Measurements from ENCODE around the gene NUBP2. TPM values are rescaled to one million over a fixed set of nuclear protein-coding genes. Genes with fewer than 3 reads are reported as not detected.

NUBP2 gene
- total and polyA plus RNA-seq, 10 of the 15 experiments (the other 5 are each of a cell fraction or from before 2014, with no cell fraction given) = 1.9 to 129 (median 51.7) TPM

DNA sequence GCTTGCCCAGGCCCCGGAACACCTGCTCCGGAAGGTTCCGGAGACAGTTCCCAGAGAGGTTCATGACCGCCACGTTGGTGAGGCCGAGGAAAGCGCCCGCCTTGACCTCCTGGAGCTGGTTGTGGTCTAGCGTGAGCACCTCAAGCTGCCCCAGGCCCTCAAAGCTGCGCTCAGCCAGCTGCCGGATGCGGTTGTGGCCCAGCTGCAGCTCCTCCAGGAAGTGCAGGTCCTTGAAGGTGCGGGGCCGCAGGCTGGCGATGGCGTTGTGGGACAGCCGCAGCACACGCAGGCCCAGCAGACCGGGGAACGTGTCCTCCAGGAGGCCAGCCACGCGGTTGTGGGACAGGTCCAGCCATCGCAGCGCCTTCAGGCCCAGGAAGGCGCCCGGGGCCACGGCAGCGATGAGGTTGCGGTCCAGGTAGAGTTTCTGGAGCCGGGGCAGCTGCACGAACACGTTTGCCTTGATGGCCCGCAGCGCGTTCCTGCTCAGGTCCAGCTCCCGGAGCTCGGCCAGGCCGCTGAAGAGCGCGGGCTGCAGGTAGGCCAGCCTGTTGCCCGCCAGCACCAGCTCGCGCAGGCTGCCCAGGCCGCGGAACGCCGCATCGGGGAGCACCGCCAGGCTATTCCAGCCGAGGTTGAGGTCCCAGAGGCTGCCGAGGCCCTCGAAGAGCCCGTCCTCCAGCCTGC is 8.6 kb downstream of the NUBP2 start:
- Histone ChIP-seq H3K36me3 (ENCODE audit: control insufficient read depth in 2 of 2, insufficient read depth in 2 of 2, low read length in 1 of 2) (peaks cover 0 to 12% of the 10 kb centered on the region in 2 experiments; a peak in 3 of 4 replicates), H4K20me1 (ENCODE audit: control insufficient read depth, insufficient read depth) (no peaks in the 10 kb centered on the region), H3K27me3 (replicated peaks in 1 of 2; ENCODE audit: control insufficient read depth in 2 of 2, insufficient read depth in 2 of 2, low read length in 1 of 2) (no peaks in the 10 kb centered on the region), H3K4me1 (ENCODE audit: control insufficient read depth, insufficient read depth, low read length) (no peaks in the 10 kb centered on the region), H3K9ac (ENCODE audit: control insufficient read depth, insufficient read depth, low read length) (no peak overlapping the region), H3K4me3 (no peak overlapping the region), H2AFZ (ENCODE audit: control insufficient read depth, low read depth, low read length) (no peak overlapping the region), H3K9me3 (replicated peaks; ENCODE audit: control insufficient read depth, insufficient read depth, low read length) (no peaks in the 10 kb centered on the region), H3K27ac (ENCODE audit: control insufficient read depth, insufficient read depth) (no peak overlapping the region), H3K79me2 (ENCODE audit: control insufficient read depth, insufficient read depth, low read length) (no peaks in the 10 kb centered on the region; the same call in none of the 2 replicates), H3K4me2 (ENCODE audit: control insufficient read depth, insufficient read depth) (no peak overlapping the region)
- DNase-seq (ENCODE audit: low read depth, low spot score) = no peak
- no peak for ATAC-seq
- ChIA-PET RAD21 (ENCODE audit: unreplicated experiment) (no interaction called here), POLR2A (interaction anchor here (1.0 kb wide), 1 partner anchor 15 kb away, joined by 4 read pairs; no protein-coding TSS in a partner anchor), SMC1A (ENCODE audit: uncharacterized antibody, unreplicated experiment) (no interaction called here), CTCF (no interaction called here)
- no peak for FAIRE-seq
- TF ChIP-seq REST (IDR thresholded peaks at IDR 0.05; ENCODE audit: low read depth, low read length) = no peak
- TF ChIP-seq, protein P1, sequence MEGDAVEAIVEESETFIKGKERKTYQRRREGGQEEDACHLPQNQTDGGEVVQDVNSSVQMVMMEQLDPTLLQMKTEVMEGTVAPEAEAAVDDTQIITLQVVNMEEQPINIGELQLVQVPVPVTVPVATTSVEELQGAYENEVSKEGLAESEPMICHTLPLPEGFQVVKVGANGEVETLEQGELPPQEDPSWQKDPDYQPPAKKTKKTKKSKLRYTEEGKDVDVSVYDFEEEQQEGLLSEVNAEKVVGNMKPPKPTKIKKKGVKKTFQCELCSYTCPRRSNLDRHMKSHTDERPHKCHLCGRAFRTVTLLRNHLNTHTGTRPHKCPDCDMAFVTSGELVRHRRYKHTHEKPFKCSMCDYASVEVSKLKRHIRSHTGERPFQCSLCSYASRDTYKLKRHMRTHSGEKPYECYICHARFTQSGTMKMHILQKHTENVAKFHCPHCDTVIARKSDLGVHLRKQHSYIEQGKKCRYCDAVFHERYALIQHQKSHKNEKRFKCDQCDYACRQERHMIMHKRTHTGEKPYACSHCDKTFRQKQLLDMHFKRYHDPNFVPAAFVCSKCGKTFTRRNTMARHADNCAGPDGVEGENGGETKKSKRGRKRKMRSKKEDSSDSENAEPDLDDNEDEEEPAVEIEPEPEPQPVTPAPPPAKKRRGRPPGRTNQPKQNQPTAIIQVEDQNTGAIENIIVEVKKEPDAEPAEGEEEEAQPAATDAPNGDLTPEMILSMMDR (IDR thresholded peaks at IDR 0.05 in 2 of 3, conservative IDR thresholded peaks at IDR 0.05 in 1 of 3; ENCODE audit: control insufficient read depth in 2 of 3, extremely low read depth in 1 of 3, insufficient read depth in 1 of 3, low read depth in 3 of 3, low read length in 3 of 3) = no peak
- TF ChIP-seq CBX5 (IDR thresholded peaks at IDR 0.05; ENCODE audit: low read depth) = no peak
- no peak for TF ChIP-seq SKIL (IDR thresholded peaks at IDR 0.05; ENCODE audit: low read depth, poor library complexity, severe bottlenecking)
- no peak for TF ChIP-seq NFYB (IDR thresholded peaks at IDR 0.05; ENCODE audit: insufficient read depth, low read depth, low read length)
- TF ChIP-seq MAX (IDR thresholded peaks at IDR 0.05; ENCODE audit: low read depth, low read length) = no peak
- TF ChIP-seq ZNF274 (IDR thresholded peaks at IDR 0.05; ENCODE audit: insufficient read depth, insufficient read length) = no peak
- TF ChIP-seq LARP7 (IDR thresholded peaks at IDR 0.05) = no peak
- TF ChIP-seq HCFC1 (IDR thresholded peaks at IDR 0.05; ENCODE audit: low read length) = no peak
- no peak for TF ChIP-seq RUNX3 (IDR thresholded peaks at IDR 0.05; ENCODE audit: low read length)
- intact Hi-C loops (cut with micrococcal nuclease; ENCODE audit: unreplicated experiment) (no loop called here), in situ Hi-C loops (cut with MboI) (no loop called here)
- 93% methylated on average over 53 of the region's 53 CpGs for WGBS (ENCODE audit: insufficient coverage, insufficient replicate concordance, low lambda C conversion rate, missing lambda C conversion rate)
- BruUV-seq (replicated peaks) = no TSS peak
